Measurements from ENCODE around the gene CAMK1D.

CAMK1D gene

DNA sequence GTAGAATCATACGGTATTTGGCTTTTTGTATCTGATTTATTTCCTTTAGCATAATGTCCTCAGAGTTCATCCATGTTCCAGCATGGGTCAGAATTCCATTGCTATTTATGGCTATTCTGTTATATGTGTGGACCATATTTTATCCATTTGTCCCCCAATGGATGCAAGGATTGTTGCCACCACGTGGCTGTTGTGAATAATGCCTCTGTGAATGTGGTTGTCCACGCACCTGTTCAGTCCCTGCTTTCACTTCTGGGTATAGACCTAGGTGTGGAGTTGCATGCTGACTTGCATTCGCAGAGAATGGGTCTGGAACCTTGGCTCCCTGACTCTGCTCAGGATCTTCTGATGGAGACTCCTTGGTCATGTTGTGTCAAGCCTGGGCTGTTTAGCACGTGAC lies 199.9 kb downstream of the CAMK1D start:
- Histone ChIP-seq H3K27me3 (ENCODE audit: control insufficient read depth, insufficient read depth, low read length) (no peaks in the 10 kb centered on the region), H3K36me3 (ENCODE audit: control insufficient read depth, insufficient read depth, low read length) (no peaks in the 10 kb centered on the region), H3K9me3 (ENCODE audit: control insufficient read depth, low read length) (no peaks in the 10 kb centered on the region), H3K9ac (ENCODE audit: low read length) (no peak overlapping the region), H3K4me1 (ENCODE audit: control insufficient read depth, insufficient read depth, low read length) (no peaks in the 10 kb centered on the region), H3K4me3 (ENCODE audit: low read length) (no peak overlapping the region)

DNA sequence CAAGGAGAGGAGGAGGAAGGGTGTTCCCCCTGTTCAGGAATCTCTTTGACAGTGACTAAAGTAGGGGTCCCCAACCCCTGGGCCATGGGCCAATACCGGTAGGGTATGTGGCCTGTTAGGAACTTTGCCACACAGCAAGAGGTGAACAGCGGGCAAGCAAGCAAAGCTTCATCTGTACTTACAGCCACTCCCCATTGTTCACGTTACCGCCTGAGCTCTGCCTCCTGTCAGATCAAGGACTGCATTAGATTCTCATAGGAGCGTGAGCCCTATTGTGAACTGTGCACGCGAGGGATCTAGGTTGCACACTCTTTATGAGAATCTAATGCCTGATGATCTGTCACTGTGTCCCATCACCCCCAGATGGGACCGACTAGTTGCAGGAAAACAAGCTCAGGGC lies 201.6 kb downstream of the CAMK1D start:
- no peaks in the 10 kb centered on the region for H3K27me3 ChIP-seq (ENCODE audit: control insufficient read depth, insufficient read depth, low read length)
- no peaks in the 10 kb centered on the region for H3K36me3 ChIP-seq (ENCODE audit: control insufficient read depth, insufficient read depth, low read length)
- no peaks in the 10 kb centered on the region for H3K9me3 ChIP-seq (ENCODE audit: control insufficient read depth, low read length)
- H3K4me3 ChIP-seq (ENCODE audit: low read length), result no peak overlapping the region
- H3K4me1 ChIP-seq (ENCODE audit: control insufficient read depth, insufficient read depth, low read length), result no peaks in the 10 kb centered on the region
- H3K9ac ChIP-seq (ENCODE audit: low read length), result no peak overlapping the region

DNA sequence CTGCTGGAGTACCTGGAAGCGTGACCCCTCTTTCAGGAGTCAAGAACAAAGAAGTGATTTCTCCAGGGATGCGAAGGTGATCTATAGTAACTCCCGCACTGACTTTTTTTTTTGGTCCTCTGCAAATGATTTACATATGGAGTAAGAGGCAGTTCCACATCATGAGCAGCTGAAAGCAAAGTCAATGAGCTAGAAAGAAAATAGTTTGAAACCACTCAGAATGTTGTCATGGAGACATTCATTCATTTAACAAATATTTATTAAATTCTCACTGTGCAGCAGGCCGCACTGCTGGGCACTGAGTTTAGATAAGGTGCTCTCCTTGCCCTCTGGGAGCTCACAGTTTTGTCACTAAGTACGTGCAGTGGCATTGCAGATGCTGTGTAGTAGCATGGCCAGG lies 206.7 kb downstream of the CAMK1D start:
- no peaks in the 10 kb centered on the region for H3K27me3 ChIP-seq (ENCODE audit: control insufficient read depth, insufficient read depth, low read length)
- no peak overlapping the region for H3K9ac ChIP-seq (ENCODE audit: low read length)
- H3K36me3 ChIP-seq (ENCODE audit: control insufficient read depth, insufficient read depth, low read length), result no peaks in the 10 kb centered on the region
- H3K4me3 ChIP-seq (ENCODE audit: low read length), result no peak overlapping the region
- H3K9me3 ChIP-seq (ENCODE audit: control insufficient read depth, low read length), result no peaks in the 10 kb centered on the region
- H3K4me1 ChIP-seq (ENCODE audit: control insufficient read depth, insufficient read depth, low read length), result no peaks in the 10 kb centered on the region

DNA sequence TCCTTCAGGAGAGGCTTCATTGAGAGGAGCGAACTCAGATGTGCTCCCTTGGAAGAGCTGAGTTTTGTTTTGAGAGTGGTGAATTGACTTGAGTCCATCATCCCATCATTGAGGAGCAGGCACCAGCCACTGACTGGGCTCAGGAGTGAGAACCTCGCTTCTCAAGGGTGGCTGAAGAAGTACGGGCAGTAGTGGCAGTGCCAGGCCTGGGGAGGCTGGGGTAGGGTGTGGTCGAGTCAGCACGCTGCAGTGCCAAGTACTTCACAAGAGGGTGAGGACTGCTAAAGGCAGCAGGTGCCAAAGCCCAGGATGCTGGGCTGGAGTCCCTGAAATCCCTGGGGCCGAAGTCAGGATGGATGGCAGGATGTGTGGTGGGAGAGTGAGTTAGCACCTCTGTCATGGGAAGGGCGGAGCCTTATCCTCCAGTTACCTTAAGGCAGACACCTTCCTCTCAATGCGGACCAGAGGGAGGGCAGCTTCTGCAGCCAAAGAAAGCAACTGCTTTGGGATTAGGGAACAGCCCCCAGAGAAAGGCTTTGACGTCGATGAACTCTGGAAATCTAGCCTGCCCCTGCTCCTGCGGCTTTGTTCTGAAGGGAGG lies 210.3 kb downstream of the CAMK1D start:
- H3K9me3 ChIP-seq (ENCODE audit: control insufficient read depth, low read length), result no peaks in the 10 kb centered on the region
- H3K27me3 ChIP-seq (ENCODE audit: control insufficient read depth, insufficient read depth, low read length), result no peaks in the 10 kb centered on the region
- H3K36me3 ChIP-seq (ENCODE audit: control insufficient read depth, insufficient read depth, low read length), result no peaks in the 10 kb centered on the region
- H3K4me3 ChIP-seq (ENCODE audit: low read length), result no peak overlapping the region
- no peak overlapping the region for H3K9ac ChIP-seq (ENCODE audit: low read length)
- H3K4me1 ChIP-seq (ENCODE audit: control insufficient read depth, insufficient read depth, low read length), result no peaks in the 10 kb centered on the region

DNA sequence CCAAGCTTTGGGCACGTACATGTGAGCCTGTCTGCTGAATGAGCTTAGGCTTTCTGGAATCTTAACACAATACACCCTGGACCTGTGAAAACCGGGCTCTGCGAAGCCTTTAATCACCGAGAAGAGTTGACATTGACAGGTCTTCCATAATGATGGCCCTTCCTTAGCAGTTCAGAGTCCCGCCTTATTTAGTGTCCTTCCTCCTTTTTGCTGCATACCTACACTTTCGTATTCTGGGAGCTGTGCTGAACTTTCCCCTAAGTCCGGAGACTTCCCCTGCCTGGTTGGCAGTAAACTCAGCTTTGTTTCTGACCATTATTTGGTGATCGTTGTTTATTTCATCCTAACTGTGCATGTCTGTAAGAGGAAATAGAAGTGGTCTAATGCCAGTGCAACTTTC lies 212.0 kb downstream of the CAMK1D start:
- H3K4me1 ChIP-seq (ENCODE audit: control insufficient read depth, insufficient read depth, low read length), result no peaks in the 10 kb centered on the region
- no peak overlapping the region for H3K4me3 ChIP-seq (ENCODE audit: low read length)
- H3K27me3 ChIP-seq (ENCODE audit: control insufficient read depth, insufficient read depth, low read length), result no peaks in the 10 kb centered on the region
- no peaks in the 10 kb centered on the region for H3K36me3 ChIP-seq (ENCODE audit: control insufficient read depth, insufficient read depth, low read length)
- no peak overlapping the region for H3K9ac ChIP-seq (ENCODE audit: low read length)
- no peaks in the 10 kb centered on the region for H3K9me3 ChIP-seq (ENCODE audit: control insufficient read depth, low read length)

DNA sequence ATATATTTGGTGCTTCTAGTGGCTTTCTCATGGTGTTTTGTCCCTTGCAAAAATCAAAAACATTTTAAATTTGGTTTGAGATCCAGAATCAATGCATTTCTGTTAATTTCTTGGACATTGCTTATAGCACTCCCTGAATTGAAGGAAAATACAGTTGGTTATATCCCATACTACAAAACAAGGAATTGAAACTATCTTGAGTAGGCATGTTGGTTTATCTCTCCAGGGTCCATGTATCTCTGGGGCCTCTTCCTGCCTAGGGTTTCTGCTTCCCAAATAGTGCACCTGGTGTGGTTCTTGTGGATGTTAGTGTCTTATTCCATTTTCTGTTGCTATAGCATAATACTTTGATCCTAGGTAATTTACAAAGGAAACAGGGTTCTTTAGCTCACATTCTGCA lies 212.4 kb downstream of the CAMK1D start:
- H3K36me3 ChIP-seq (ENCODE audit: control insufficient read depth, insufficient read depth, low read length), result no peaks in the 10 kb centered on the region
- H3K27me3 ChIP-seq (ENCODE audit: control insufficient read depth, insufficient read depth, low read length), result no peaks in the 10 kb centered on the region
- no peak overlapping the region for H3K4me3 ChIP-seq (ENCODE audit: low read length)
- H3K9ac ChIP-seq (ENCODE audit: low read length), result no peak overlapping the region
- no peaks in the 10 kb centered on the region for H3K9me3 ChIP-seq (ENCODE audit: control insufficient read depth, low read length)
- H3K4me1 ChIP-seq (ENCODE audit: control insufficient read depth, insufficient read depth, low read length), result no peaks in the 10 kb centered on the region

DNA sequence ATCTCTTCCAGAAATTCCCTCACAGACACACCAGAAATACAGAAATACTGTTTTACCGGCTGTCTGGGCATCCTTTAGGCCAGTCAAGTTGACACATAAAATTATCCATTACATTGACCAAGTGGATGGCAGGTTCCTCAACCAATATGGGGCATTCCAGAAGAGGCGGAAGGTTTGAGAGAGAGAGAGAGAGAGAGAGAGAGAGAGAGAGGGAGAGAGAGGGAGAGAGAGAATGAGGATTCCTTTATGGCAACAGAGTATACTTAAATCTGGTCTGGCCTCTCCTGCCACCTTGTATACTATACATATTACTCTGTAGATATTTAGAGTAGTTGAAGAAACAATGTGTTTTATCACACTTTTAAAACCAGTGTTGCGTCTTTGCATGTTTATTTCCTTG lies 214.1 kb downstream of the CAMK1D start:
- Histone ChIP-seq H3K4me1 (ENCODE audit: control insufficient read depth, insufficient read depth, low read length) (no peaks in the 10 kb centered on the region), H3K9me3 (ENCODE audit: control insufficient read depth, low read length) (no peaks in the 10 kb centered on the region), H3K36me3 (ENCODE audit: control insufficient read depth, insufficient read depth, low read length) (no peaks in the 10 kb centered on the region), H3K4me3 (ENCODE audit: low read length) (no peak overlapping the region), H3K27me3 (ENCODE audit: control insufficient read depth, insufficient read depth, low read length) (no peaks in the 10 kb centered on the region), H3K9ac (ENCODE audit: low read length) (no peak overlapping the region)

DNA sequence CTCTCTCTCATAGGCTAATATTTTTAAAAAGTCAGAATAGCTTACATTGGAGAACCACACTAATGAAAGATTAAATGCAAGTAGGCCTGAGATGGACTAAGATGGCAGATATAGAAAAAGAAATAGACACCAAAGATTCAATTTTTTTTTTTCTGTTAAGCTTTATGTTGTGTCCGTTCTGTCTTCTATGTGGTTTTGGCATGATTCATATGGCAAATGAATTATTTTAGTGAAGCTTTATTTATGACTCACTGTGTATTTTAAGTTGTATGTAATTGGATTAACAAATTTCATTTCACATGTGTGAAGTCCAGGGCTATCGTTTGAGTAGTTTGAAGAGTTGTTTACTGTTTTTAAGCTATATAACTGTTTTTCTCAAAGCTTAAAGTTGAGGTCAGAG lies 214.8 kb downstream of the CAMK1D start:
- Histone ChIP-seq H3K27me3 (ENCODE audit: control insufficient read depth, insufficient read depth, low read length) (no peaks in the 10 kb centered on the region), H3K9ac (ENCODE audit: low read length) (no peak overlapping the region), H3K36me3 (ENCODE audit: control insufficient read depth, insufficient read depth, low read length) (no peaks in the 10 kb centered on the region), H3K4me1 (ENCODE audit: control insufficient read depth, insufficient read depth, low read length) (no peaks in the 10 kb centered on the region), H3K4me3 (ENCODE audit: low read length) (no peak overlapping the region), H3K9me3 (ENCODE audit: control insufficient read depth, low read length) (no peaks in the 10 kb centered on the region)

DNA sequence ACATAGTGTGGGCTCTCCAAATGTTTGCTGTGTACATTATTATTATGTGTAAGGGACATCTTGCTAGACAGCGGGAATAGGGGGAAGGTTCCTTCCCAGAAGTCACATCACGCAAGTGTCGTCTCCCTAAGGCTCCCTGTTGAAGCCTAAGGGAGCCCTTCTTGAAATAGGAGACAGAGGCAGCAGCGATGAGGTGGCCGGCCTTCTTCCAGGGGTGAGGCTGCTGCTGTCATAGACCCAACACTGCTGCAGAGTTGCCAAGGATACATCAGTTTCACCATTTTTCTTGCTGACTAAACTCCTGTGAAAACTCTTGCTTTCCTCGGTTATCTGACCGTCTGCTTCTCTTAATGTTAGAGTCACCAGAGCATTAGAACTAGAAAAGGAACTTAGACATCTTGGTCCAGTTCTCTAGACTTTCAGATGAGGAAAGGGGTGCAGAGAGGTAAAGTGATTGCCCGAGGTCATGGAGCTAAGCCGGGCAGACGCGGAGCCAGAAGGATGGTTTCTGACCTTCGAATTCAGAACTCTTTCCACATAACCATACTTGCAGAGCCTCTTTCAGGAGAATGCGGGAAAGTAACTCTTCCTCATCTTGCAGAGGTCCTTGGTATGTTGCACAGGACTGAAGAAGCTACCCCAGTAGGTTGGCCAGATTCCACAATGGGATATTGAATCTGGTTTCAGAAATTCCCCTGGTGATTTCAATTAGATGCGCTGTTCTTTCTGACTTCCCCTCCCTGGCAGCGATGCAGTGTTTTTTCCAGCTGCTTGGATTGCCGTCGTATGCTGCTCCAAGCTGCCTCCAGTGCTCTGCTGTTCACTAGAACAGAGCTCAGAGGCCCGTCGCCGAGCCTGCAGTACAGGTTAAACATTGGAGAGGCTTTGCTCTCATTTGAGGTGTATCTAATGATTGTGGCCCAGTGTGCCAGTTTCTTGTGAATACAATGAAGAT lies 217.1 kb downstream of the CAMK1D start:
- H3K4me3 ChIP-seq (ENCODE audit: low read length), result no peak overlapping the region
- H3K27me3 ChIP-seq (ENCODE audit: control insufficient read depth, insufficient read depth, low read length), result no peaks in the 10 kb centered on the region
- H3K4me1 ChIP-seq (ENCODE audit: control insufficient read depth, insufficient read depth, low read length), result no peaks in the 10 kb centered on the region
- H3K9ac ChIP-seq (ENCODE audit: low read length), result no peak overlapping the region
- no peaks in the 10 kb centered on the region for H3K9me3 ChIP-seq (ENCODE audit: control insufficient read depth, low read length)
- no peaks in the 10 kb centered on the region for H3K36me3 ChIP-seq (ENCODE audit: control insufficient read depth, insufficient read depth, low read length)

DNA sequence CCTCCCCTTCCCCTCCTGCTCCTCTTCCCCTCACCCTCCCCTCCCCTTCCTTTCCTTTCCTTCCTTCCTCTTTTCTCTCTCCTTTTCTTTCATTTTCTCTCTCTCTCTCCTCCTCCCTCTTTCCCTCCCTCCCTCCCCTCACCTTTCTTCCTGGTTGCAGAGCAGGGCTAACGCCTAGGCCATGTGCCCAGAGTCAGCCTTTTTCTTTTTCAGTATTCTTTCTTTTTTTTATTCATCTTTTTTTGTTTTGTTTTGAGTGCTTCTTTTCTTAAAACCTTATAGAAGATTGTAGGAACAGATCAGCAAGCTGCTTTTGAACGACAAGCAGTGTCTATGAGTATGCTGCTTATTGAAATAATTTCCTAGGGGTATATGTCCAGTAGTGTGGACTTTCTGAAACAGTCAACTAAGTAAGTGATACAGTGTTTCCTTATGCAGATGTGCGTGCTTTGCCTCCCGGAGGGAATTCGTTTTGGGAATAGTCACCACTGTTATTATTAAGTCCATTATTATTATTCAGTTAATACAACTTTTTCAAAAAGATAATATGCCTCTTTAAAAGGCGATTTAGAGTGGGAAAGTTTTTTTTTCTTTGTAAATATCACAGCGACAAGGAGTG lies 219.2 kb downstream of the CAMK1D start:
- Histone ChIP-seq H3K27me3 (ENCODE audit: control insufficient read depth, insufficient read depth, low read length) (no peaks in the 10 kb centered on the region), H3K4me3 (ENCODE audit: low read length) (no peak overlapping the region), H3K4me1 (ENCODE audit: control insufficient read depth, insufficient read depth, low read length) (no peaks in the 10 kb centered on the region), H3K9me3 (ENCODE audit: control insufficient read depth, low read length) (no peaks in the 10 kb centered on the region), H3K36me3 (ENCODE audit: control insufficient read depth, insufficient read depth, low read length) (no peaks in the 10 kb centered on the region), H3K9ac (ENCODE audit: low read length) (no peak overlapping the region)

DNA sequence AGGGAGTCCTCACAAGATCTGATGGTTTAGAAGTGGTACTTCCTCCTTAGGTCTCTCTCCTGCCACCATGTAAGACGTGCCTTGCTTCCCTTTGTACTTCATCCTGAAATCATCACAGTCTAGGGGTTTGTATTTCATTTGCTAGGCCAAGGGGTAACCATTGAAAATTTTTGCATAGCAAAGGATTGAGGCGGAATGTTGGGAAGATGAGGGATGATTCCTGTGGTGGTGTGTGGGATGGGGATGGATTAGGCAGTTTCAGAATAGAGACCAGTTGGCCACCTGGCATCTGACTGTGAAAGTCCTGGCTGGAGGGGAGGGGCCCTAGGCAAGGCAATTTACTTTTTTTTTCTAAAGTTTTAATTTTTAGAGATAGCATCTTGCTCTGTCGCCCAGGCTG lies 222.9 kb downstream of the CAMK1D start:
- Histone ChIP-seq H3K9ac (ENCODE audit: low read length) (no peak overlapping the region), H3K9me3 (ENCODE audit: control insufficient read depth, low read length) (no peaks in the 10 kb centered on the region), H3K36me3 (ENCODE audit: control insufficient read depth, insufficient read depth, low read length) (no peaks in the 10 kb centered on the region), H3K4me3 (ENCODE audit: low read length) (no peak overlapping the region), H3K27me3 (ENCODE audit: control insufficient read depth, insufficient read depth, low read length) (no peaks in the 10 kb centered on the region), H3K4me1 (ENCODE audit: control insufficient read depth, insufficient read depth, low read length) (no peaks in the 10 kb centered on the region)

DNA sequence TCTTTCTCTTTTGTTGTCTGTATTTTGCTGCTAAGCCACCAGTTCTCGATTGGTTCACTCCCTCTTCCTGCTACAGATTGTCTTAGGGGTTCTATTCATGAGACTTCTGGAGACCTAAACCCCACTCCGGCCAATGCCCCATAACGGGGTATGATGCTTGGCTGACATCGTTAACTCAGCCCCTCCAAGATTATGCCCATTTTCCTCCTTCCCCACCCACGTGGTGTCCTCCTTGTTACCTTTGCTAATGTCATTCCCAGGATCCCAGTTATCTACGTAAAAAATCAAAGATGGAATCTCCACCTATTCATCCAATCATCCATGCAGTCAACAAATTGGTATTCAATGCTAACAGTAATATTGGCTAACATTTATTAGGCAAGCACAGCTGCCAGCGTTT lies 228.3 kb downstream of the CAMK1D start:
- H3K27me3 ChIP-seq (ENCODE audit: control insufficient read depth, insufficient read depth, low read length), result no peaks in the 10 kb centered on the region
- no peaks in the 10 kb centered on the region for H3K4me1 ChIP-seq (ENCODE audit: control insufficient read depth, insufficient read depth, low read length)
- no peak overlapping the region for H3K4me3 ChIP-seq (ENCODE audit: low read length)
- no peaks in the 10 kb centered on the region for H3K9me3 ChIP-seq (ENCODE audit: control insufficient read depth, low read length)
- no peaks in the 10 kb centered on the region for H3K36me3 ChIP-seq (ENCODE audit: control insufficient read depth, insufficient read depth, low read length)
- H3K9ac ChIP-seq (ENCODE audit: low read length), result no peak overlapping the region
